Activated CD8-positive, alpha-beta memory T cell treated with anti-CD3 and anti-CD28 coated beads for 36 hours (primary cell): Measurements from ENCODE around the gene TNFAIP3. TPM values are rescaled to one million over a fixed set of nuclear protein-coding genes. Genes with fewer than 3 reads are reported as not detected.

Experiments used
- CTCF ChIA-PET: fragments of 350-600 bp; sonication (Branson Sonifier 250); formaldehyde crosslinking; loops from one replicate; lab custom pipeline; 2021; ENCODE audit warnings: antibody characterized with exemption; lab: Charles Lee
- POLR2A ChIA-PET: fragments of 350-600 bp; sonication (Branson Sonifier 250); formaldehyde crosslinking; loops from one replicate; lab custom pipeline; 2021; ENCODE audit warnings: antibody characterized with exemption; lab: Charles Lee
- total RNA-seq, 2 experiments: library from RNA; stranded (reverse); gene quantifications; one replicate each; pipeline ENCODE4 v1.2.3, GENCODE V29; 2021

The TNFAIP3 gene
- total RNA-seq, 2 experiments from 2014 or later: 229 to 232 TPM

DNA sequence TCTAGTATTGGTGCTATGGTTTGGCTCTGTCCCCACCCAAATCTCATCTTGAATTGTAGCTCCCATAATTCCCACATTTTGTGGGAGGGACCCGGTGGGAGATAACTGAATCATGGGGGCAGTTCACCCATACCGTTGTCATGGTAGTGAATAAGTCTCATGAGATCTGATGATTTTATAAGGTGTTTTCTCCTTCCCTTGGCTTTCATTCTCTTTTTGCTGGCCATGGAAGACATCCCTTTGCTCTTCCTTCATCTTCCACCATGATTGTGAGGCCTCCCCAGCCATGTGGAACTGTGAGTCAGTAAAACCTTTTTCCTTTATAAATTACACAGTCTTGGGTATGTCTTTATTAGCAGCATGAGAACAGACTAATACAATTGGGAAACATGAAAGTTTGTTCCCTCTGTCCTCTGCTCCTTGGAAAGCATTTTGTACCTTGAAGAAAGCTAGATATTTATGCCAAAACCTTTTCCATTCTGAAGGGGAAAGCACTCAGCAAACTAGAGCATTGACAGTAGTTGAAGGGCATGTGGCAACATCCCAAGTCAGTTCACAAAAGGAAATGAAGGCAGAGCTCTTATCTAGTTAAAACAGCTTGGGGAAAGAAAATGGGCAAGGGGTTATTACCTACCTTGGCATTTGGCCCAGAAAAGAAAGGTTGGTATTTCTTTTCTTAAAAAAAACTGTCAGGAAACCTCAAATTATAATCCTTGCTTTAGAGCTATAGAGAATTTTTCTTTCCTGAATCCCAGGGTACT lies 10.7 kb upstream of the TNFAIP3 start:
- POLR2A ChIA-PET: no interaction called here

DNA sequence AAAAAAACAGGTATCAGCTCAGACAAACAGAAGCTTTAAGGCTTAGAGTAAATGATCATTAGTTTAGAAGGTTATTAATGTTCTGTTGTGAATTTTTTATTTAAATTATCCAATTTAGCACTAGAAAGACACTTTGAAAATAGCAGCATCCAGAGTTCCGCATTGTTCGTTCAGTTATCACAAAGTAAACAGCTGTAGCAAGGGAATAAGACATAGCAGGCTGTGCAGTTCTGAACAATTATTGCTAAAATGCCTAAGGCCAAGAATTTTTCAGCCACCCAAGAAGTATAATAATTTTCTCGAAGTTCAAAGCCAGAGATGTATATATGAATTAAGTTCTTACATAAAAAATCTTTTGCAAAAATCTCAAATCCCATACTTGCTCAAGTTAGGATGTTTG lies 8.0 kb upstream of the TNFAIP3 start:
- ChIA-PET CTCF (no interaction called here), POLR2A (no interaction called here)

More for the DNA sequence above, 10.7 kb upstream of the TNFAIP3 start:
- CTCF ChIA-PET: interaction anchor here (1.0 kb wide), 1 partner anchor 10 kb away, joined by 4 read pairs; the partner anchor contains the start of gene TNFAIP3

DNA sequence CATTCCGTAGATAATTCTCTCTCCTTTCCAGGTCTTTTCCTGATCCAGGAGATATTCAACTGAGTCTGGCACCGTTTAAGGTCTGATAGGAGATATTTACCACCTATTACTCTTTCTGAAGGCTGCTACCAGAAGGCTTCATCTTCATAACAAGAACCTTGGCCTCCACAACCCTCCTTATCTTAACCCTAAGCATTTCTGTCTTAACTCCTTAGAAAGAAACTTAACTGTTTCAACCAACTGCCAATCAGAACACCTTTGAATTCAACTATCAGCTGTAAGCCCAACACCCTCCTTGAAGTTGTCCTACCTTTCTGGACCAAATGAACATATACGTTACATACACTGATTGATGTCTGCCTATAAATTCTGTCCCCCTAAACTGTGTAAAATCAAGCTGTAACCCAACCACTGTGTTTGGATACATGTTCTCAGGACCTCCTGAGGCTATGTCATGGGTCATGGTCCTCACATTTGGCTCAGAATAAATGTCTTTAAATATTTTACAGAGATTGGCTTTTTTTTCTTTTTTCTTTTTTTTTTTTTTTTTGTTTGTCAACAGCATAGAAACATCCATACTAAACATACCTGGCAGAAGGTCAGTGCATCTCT lies 6.6 kb upstream of the TNFAIP3 start:
- CTCF ChIA-PET: no interaction called here
- POLR2A ChIA-PET: no interaction called here

DNA sequence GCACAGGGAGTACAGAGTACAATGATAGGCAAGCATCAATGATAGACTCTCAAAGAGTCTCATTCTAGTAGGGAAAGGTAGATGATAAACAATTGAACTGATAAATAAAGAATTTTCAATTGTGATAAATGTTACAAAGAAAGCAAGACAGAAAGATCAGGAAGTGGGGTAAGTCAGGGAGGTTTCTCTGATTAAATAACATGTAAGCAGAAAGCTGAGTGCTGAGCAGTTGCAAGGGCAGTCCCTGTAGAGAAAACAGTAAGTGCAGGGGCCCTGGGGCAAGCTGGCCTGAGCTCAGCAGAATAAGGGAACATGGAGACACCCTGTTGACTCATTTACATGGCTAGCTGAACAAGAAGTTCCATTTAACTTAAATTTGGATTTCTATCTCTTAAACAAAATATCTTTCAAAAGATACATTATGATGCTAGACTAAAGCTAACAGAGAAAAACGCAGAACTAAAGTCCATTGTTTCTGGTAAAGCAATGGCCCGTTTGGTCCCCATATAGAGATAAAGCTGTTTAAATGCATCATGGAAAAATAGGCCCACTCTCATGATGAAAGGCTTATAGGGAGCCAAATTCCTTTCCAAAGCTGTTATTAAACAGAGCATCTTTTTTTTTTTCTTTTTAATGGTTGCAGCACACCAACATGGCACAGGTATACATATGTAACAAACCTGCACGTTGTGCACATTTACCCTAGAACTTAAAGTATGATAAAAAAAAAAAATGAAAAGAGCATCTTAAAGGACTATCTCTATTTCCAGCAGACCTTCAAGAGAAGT lies 5.3 kb upstream of the TNFAIP3 start:
- ChIA-PET CTCF (no interaction called here), POLR2A (no interaction called here)

DNA sequence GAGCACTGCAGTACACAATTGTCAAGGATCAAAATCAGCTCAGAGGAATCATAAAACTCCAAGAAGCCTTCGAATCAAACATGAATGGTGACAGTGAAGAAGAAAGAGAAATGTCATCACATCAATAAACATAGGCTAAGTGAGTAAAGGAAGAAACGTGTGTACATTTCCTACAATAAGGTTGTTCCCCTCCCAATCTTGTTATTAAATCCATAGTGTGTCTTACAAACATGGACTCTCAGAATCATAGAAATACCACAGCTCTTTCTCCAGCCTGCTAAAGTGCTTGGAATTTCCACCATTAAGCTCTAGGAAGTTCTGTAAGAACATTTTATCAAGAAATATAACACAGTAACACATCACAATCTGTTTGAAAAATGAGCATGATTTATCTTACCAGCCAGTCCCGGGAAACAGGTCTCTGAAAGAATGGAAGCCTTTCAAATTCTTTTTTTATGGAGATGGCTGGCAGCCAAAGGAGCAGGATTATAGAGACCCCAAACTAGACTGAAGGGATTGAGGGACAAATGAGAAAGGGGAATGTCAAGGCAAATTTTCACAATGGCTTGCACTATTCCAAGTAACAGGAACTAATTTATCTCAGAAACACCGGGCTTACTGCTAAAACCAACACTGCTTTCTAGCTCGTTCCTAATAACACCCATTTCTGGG lies 4.5 kb upstream of the TNFAIP3 start:
- POLR2A ChIA-PET: no interaction called here

DNA sequence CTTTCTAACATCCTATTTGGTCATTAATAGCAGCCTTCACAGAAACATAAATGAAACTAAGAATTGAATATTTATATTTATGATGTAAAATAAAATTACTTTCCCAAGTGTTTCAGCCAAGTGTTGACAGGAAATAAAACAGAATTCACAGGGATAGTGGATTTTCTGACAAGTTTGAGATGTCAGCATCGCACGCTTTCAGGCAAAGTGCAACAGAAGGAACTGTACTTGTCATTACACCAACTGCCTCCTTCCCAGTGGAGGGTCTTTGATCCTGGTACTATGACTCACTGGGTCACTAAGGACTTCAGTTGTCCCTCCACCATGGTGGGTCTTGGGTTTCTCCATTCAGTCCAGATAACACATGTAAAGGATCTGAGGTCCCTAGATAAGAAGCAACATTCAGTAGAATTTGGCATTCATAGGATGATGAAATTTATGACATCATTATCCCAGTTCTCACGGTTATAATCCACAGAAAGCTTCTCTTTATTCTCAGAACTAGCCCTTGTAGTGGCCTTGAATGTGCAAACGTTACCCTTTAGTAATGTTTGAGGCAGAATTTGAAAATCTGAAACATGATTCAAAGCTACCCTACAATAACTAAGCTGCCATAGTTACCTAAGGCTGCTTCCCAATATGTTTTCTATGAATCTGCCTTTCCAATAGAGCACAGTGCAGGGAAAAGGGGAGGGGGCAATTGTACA lies 3.8 kb upstream of the TNFAIP3 start:
- POLR2A ChIA-PET: no interaction called here
- CTCF ChIA-PET: no interaction called here

More for the DNA sequence above, 4.5 kb upstream of the TNFAIP3 start:
- CTCF ChIA-PET: no interaction called here

GRCh38 chr6:137864812-137865508 lies 2.1 kb upstream of the TNFAIP3 start:
- POLR2A ChIA-PET: interaction anchor here (0.5 to 1.0 kb wide), 2 partner anchors 51 to 152 kb away, joined by 3 read pairs; no protein-coding TSS in a partner anchor
- CTCF ChIA-PET: interaction anchor here (3.5 kb wide), 1 partner anchor 66 kb away, joined by 27 read pairs; no protein-coding TSS in a partner anchor

GRCh38 chr6:137866200-137866913 lies 702 bp upstream of the TNFAIP3 start:
- POLR2A ChIA-PET: interaction anchor here (0.6 to 7.8 kb wide), 11 partner anchors 15 to 167 kb away, joined by 3 to 55 read pairs (median 6); no protein-coding TSS in a partner anchor
- CTCF ChIA-PET: interaction anchor here (0.7 to 3.5 kb wide), 22 partner anchors 10 to 188 kb away, joined by 3 to 27 read pairs (median 4); no protein-coding TSS in a partner anchor

GRCh38 chr6:137867685-137868509 lies 838 bp downstream of the TNFAIP3 start:
- ChIA-PET CTCF (interaction anchor here (0.6 to 4.0 kb wide), 32 partner anchors 9 to 187 kb away, joined by 3 to 27 read pairs (median 4); no protein-coding TSS in a partner anchor), POLR2A (interaction anchor here (1.0 to 7.8 kb wide), 13 partner anchors 14 to 169 kb away, joined by 3 to 55 read pairs (median 4); no protein-coding TSS in a partner anchor)

DNA sequence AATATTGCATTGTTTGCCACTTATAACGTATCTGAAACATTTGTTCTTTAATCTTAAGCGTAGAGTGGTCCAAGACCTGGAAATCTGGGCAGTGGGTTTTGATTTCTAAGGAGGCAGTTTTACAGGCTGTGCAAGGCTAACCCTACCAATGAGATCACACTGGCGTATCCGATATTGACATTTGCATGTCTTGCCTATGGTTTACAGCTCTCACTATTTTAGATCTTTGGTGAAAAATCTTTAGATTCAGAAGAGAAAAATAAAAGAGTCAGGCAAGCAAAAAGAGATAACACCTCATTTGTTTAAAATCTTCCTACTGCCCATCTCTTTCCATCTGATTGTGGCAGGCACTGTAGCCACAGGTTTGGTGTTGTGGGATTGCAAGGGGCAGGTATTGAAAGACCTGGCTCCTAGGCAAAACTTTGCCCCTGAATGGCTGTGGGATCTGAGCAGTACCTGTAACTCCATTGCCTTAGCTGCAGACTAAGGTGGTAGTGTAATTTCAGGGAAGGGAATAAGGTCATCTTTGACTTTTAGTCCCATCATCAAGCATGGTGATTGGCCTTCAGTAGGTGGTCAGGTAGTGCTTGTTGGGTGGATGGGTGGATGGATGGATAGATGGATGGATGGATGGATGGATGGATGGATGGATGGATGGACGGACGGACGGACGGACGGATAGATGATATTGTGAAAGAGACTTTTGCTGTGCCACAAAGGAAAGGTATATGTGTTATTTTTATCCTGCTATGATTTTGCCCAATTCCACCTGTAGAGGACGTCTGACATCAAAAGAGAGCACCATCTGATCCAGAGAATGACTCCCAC lies 1.9 kb downstream of the TNFAIP3 start:
- ChIA-PET POLR2A (interaction anchor here (1.2 to 7.8 kb wide), 4 partner anchors 13 to 69 kb away, joined by 4 to 55 read pairs (median 11); no protein-coding TSS in a partner anchor), CTCF (interaction anchor here (0.8 to 5.1 kb wide), 17 partner anchors 9 to 188 kb away, joined by 3 to 37 read pairs (median 7); no protein-coding TSS in a partner anchor)

DNA sequence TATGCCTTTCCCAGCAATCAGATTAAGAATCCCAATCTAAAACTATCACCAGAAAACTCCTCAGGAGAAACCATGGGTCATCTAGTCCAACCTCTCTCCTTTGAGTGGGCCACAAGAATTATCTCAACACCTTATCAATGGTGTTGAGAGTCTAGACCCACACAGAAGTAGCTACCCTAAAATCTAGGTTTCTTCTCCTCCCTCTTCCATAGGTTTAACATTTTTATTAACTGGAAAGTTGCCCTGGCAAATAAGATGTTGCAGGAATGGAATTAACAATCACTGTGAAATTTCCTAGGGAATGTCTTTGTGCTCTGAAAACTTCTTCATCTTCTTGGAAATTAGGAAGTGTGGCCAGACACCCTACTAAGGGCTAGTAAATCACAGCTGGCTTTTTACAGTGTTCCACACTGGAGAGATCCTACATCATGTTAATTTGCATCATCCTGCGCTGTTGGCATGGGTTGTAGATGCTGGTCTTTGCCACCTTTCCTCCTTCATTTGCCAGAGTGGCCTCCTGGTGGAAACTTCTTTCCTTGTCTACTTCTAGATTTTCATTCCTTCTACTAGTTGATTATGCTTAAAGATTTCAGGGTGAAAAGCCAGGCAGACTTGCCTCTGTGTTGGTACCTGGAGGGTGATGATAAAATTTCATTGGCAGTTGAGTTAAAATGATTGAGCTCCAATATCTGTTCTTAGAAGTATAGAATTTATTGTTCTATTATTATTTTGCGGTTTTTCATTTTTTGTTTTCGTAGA lies 2.7 kb downstream of the TNFAIP3 start:
- CTCF ChIA-PET: interaction anchor here (0.6 to 5.1 kb wide), 13 partner anchors 10 to 586 kb away, joined by 3 to 37 read pairs (median 7); no protein-coding TSS in a partner anchor
- POLR2A ChIA-PET: interaction anchor here (0.5 to 7.8 kb wide), 8 partner anchors 12 to 191 kb away, joined by 3 to 55 read pairs (median 4); no protein-coding TSS in a partner anchor

GRCh38 chr6:137870308-137870644 lies 3.2 kb downstream of the TNFAIP3 start:
- CTCF ChIA-PET: interaction anchor here (0.6 to 5.1 kb wide), 14 partner anchors 9 to 587 kb away, joined by 3 to 37 read pairs (median 4); no protein-coding TSS in a partner anchor
- POLR2A ChIA-PET: interaction anchor here (0.7 to 7.8 kb wide), 11 partner anchors 11 to 192 kb away, joined by 3 to 55 read pairs (median 4); no protein-coding TSS in a partner anchor

GRCh38 chr6:137870744-137871247 lies 3.7 kb downstream of the TNFAIP3 start:
- POLR2A ChIA-PET: interaction anchor here (0.6 to 7.8 kb wide), 15 partner anchors 11 to 211 kb away, joined by 3 to 55 read pairs (median 4); no protein-coding TSS in a partner anchor
- CTCF ChIA-PET: interaction anchor here (0.9 to 5.1 kb wide), 17 partner anchors 9 to 172 kb away, joined by 3 to 37 read pairs (median 5); no protein-coding TSS in a partner anchor
